Measurements from ENCODE around the gene NINJ2. TPM values are rescaled to one million over a fixed set of nuclear protein-coding genes. Genes with fewer than 3 reads are reported as not detected.
A peak's percentile ranks its signal among the peaks of the same experiment; 100 is the strongest.

Gene NINJ2
- total RNA-seq, 3 donors from 2014 or later (not counting 1 experiment from before 2014, with no cell fraction given), result 3.1 to 6.6 (median 4.9) TPM

GRCh38 chr12:541676-542324 lies 121.4 kb downstream of the NINJ2 start:
- Mint-ChIP-seq H3K27me3 (ENCODE audit: low read depth in 2 of 2) (peaks cover 4 to 7% of the 10 kb centered on the region in 2 donors), H3K9me3 (no peaks in the 10 kb centered on the region), H3K4me1 (peaks cover 37 to 48% of the 10 kb centered on the region in 2 donors), H3K4me3 (no peak overlapping the region), H3K27ac (peak overlapping the region in 1 of 2 donors; percentile 33), H3K36me3 (no peaks in the 10 kb centered on the region)
- Histone ChIP-seq H3K27ac (ENCODE audit: low read length) (no peak overlapping the region), H3K9me3 (ENCODE audit: control insufficient read depth, insufficient read depth, low read length) (no peaks in the 10 kb centered on the region), H3K36me3 (ENCODE audit: control insufficient read depth, insufficient read depth, low read length) (no peaks in the 10 kb centered on the region), H3K27me3 (ENCODE audit: control insufficient read depth, insufficient read depth, low read length) (no peaks in the 10 kb centered on the region), H3K4me3 (ENCODE audit: low read length) (no peak overlapping the region), H3K4me1 (ENCODE audit: control insufficient read depth, insufficient read depth, low read length) (peaks cover 32% of the 10 kb centered on the region)
- DNase-seq (no peak), ATAC-seq (no peak)
- WGBS (ENCODE audit: insufficient coverage), result 95% methylated on average over 7 of the region's 9 CpGs
- intact Hi-C loops (cut with micrococcal nuclease), result no loop called here
- TF ChIP-seq CTCF (IDR thresholded peaks at IDR 0.05), result no peak

- no peaks in the 10 kb centered on the region for H3K27me3 ChIP-seq (ENCODE audit: control insufficient read depth, insufficient read depth, low read length)
- H3K27ac ChIP-seq (ENCODE audit: low read length), result peak overlapping the region; percentile 77
- peak overlapping the region; percentile 89 to 92 for H3K27ac Mint-ChIP-seq
- peak overlapping the region; percentile 84 for H3K4me3 Mint-ChIP-seq
- H3K36me3 ChIP-seq (ENCODE audit: control insufficient read depth, insufficient read depth, low read length), result no peaks in the 10 kb centered on the region
- intact Hi-C loops (cut with micrococcal nuclease), result no loop called here
- H3K9me3 Mint-ChIP-seq, result no peaks in the 10 kb centered on the region
- no peak for TF ChIP-seq CTCF (IDR thresholded peaks at IDR 0.05)
- no peak overlapping the region for H3K4me3 ChIP-seq (ENCODE audit: low read length)
- no peaks in the 10 kb centered on the region for H3K9me3 ChIP-seq (ENCODE audit: control insufficient read depth, insufficient read depth, low read length)
- ATAC-seq, result no peak
- no peak for DNase-seq
- WGBS (ENCODE audit: insufficient coverage), result 86% methylated on average over 18 of the region's 18 CpGs
- H3K36me3 Mint-ChIP-seq, result no peaks in the 10 kb centered on the region
- H3K4me1 Mint-ChIP-seq, result peaks cover 27 to 35% of the 10 kb centered on the region in 2 donors
- peaks cover 4 to 7% of the 10 kb centered on the region in 2 donors for H3K27me3 Mint-ChIP-seq (ENCODE audit: low read depth in 2 of 2)
- H3K4me1 ChIP-seq (ENCODE audit: control insufficient read depth, insufficient read depth, low read length), result peaks cover 26% of the 10 kb centered on the region
Observed at GRCh38 chr12:539540-540310, 123.5 kb downstream of the NINJ2 start.

- Histone ChIP-seq H3K4me3 (ENCODE audit: low read length) (no peak overlapping the region), H3K36me3 (ENCODE audit: control insufficient read depth, insufficient read depth, low read length) (no peaks in the 10 kb centered on the region), H3K9me3 (ENCODE audit: control insufficient read depth, insufficient read depth, low read length) (no peaks in the 10 kb centered on the region), H3K4me1 (ENCODE audit: control insufficient read depth, insufficient read depth, low read length) (peaks cover 26% of the 10 kb centered on the region), H3K27me3 (ENCODE audit: control insufficient read depth, insufficient read depth, low read length) (no peaks in the 10 kb centered on the region), H3K27ac (ENCODE audit: low read length) (peak overlapping the region; percentile 77)
- WGBS (ENCODE audit: insufficient coverage), result 16% methylated on average over 10 of the region's 10 CpGs
- DNase-seq (peak in 1 of 2 donors; percentile 88), ATAC-seq (peak; percentile 90 to 95 (median 93))
- TF ChIP-seq CTCF (IDR thresholded peaks at IDR 0.05), result no peak
- peak overlapping the region; percentile 84 for H3K4me3 Mint-ChIP-seq
- no peaks in the 10 kb centered on the region for H3K9me3 Mint-ChIP-seq
- H3K27me3 Mint-ChIP-seq (ENCODE audit: low read depth in 2 of 2), result no peaks in the 10 kb centered on the region
- H3K4me1 Mint-ChIP-seq, result peaks cover 20 to 28% of the 10 kb centered on the region in 2 donors
- H3K36me3 Mint-ChIP-seq, result no peaks in the 10 kb centered on the region
- intact Hi-C loops (cut with micrococcal nuclease), result no loop called here
- H3K27ac Mint-ChIP-seq, result peak overlapping the region; percentile 89 to 92
Observed at GRCh38 chr12:538731-539539, 124.3 kb downstream of the NINJ2 start.
